IMR-90 (cell line): ENCODE results near the gene NUCB1. TPM values are rescaled to one million over a fixed set of nuclear protein-coding genes. Genes with fewer than 3 reads are reported as not detected.

Source experiments
- ATAC-seq: fragments of 200-7000 bp; cut with Tn5 transposase; 2 replicates; pipeline ENCODE4 v1.9.1; 2020; ENCODE audit warnings: low read depth, mild to moderate bottlenecking, moderate library complexity
- BruUV-seq: library from RNA; stranded (reverse); fragments of 400-500 nt; replicated peaks from 2 replicates; lab custom pipeline; 2021; lab: Mats Ljungman, UMichigan
- CTCF ChIA-PET: fragments of 300-600 bp; formaldehyde crosslinking; extraction: SDS; loops from one replicate; lab custom pipeline; 2021; ENCODE audit warnings: antibody characterized with exemption; lab: Yijun Ruan, JAX
- POLR2A ChIA-PET: fragments of 300-600 bp; sonication (Branson Sonifier 250); formaldehyde crosslinking; loops from one replicate; lab custom pipeline; 2022; ENCODE audit warnings: antibody characterized with exemption; ENCODE audit not compliant: unreplicated experiment; lab: Charles Lee
- DNase-seq: peaks from one replicate; pipeline ENCODE4 v3.0.0; 2013
- H2AFZ ChIP-seq: replicated peaks from 2 replicates; pipeline ENCODE3; 2013; ENCODE audit warnings: low read length, mild to moderate bottlenecking; ENCODE audit not compliant: poor library complexity
- H2AK5ac ChIP-seq: 2 replicates; pipeline ENCODE4 v1.6.1; 2013; ENCODE audit warnings: low read depth, low read length, inconsistent platforms
- H2AK9ac ChIP-seq: replicated peaks from 2 replicates; pipeline ENCODE3; 2013; ENCODE audit warnings: mild to moderate bottlenecking, low read depth, low read length, moderate library complexity; ENCODE audit not compliant: poor library complexity
- H2BK120ac ChIP-seq: 2 replicates; pipeline ENCODE4 v1.6.1; 2013; ENCODE audit warnings: low read depth, low read length, inconsistent platforms
- H2BK15ac ChIP-seq: 3 replicates; pipeline ENCODE4 v1.6.1; 2013; ENCODE audit warnings: low read depth, low read length, inconsistent platforms
- H2BK20ac ChIP-seq: 2 replicates; pipeline ENCODE4 v1.6.1; 2013; ENCODE audit warnings: low read depth, mild to moderate bottlenecking, inconsistent platforms, low read length, moderate library complexity
- H2BK5ac ChIP-seq: 2 replicates; pipeline ENCODE4 v1.6.1; 2013; ENCODE audit warnings: mild to moderate bottlenecking, low read depth, low read length, inconsistent platforms; ENCODE audit not compliant: poor library complexity, severe bottlenecking
- H3K14ac ChIP-seq: replicated peaks from 2 replicates; pipeline ENCODE4 v1.6.1; 2013; ENCODE audit warnings: low read depth, low read length, inconsistent platforms
- H3K18ac ChIP-seq: 2 replicates; pipeline ENCODE4 v1.6.1; 2013; ENCODE audit warnings: low read depth, low read length, control low read depth
- H3K23ac ChIP-seq: 2 replicates; pipeline ENCODE4 v1.6.1; 2013; ENCODE audit warnings: low read depth, low read length, inconsistent platforms
- H3K27ac ChIP-seq: 2 replicates; pipeline ENCODE4 v1.5.1; 2013; ENCODE audit warnings: mild to moderate bottlenecking, control low read depth, low read length; ENCODE audit not compliant: insufficient read depth
- H3K27me3 ChIP-seq: 2 replicates; pipeline ENCODE4 v1.6.1; 2013; ENCODE audit warnings: low read length; ENCODE audit not compliant: control insufficient read depth, insufficient read depth
- H3K36me3 ChIP-seq: 2 replicates; pipeline ENCODE4 v1.6.1; 2013; ENCODE audit warnings: low read length, mixed read lengths; ENCODE audit not compliant: control insufficient read depth, insufficient read depth
- H3K4ac ChIP-seq: 2 replicates; pipeline ENCODE4 v1.6.1; 2013; ENCODE audit warnings: low read depth, low read length, inconsistent platforms
- H3K4me1 ChIP-seq: 2 replicates; pipeline ENCODE4 v1.6.1; 2013; ENCODE audit warnings: low read length, mixed read lengths; ENCODE audit not compliant: control insufficient read depth, insufficient read depth
- H3K4me2 ChIP-seq: 2 replicates; pipeline ENCODE4 v1.6.1; 2013; ENCODE audit warnings: low read depth, mild to moderate bottlenecking, control low read depth, low read length, moderate library complexity
- H3K4me3 ChIP-seq: 2 replicates; pipeline ENCODE4 v1.5.1; 2013; ENCODE audit warnings: low read depth, mild to moderate bottlenecking, control low read depth, low read length, moderate library complexity; ENCODE audit not compliant: insufficient read depth
- H3K56ac ChIP-seq: 2 replicates; pipeline ENCODE4 v1.6.1; 2013; ENCODE audit warnings: low read length, inconsistent platforms; ENCODE audit not compliant: insufficient read depth; ENCODE audit errors: extremely low read depth
- H3K79me1 ChIP-seq, 2 experiments: 2 replicates each; pipeline ENCODE4 v1.6.1; 2013; ENCODE audit warnings: low read length in 2 of 2, inconsistent platforms in 1 of 2, low read depth in 1 of 2
- H3K9ac ChIP-seq: 2 replicates; pipeline ENCODE4 v1.6.1; 2013; ENCODE audit warnings: low read depth, low read length, control low read depth
- H3K9me1 ChIP-seq: 2 replicates; pipeline ENCODE4 v1.6.1; 2013; ENCODE audit warnings: low read length, inconsistent platforms; ENCODE audit not compliant: insufficient read depth
- H3K9me3 ChIP-seq: 2 replicates; pipeline ENCODE4 v1.6.1; 2013; ENCODE audit warnings: low read length; ENCODE audit not compliant: control insufficient read depth, insufficient read depth
- H4K20me1 ChIP-seq: 2 replicates; pipeline ENCODE4 v1.6.1; 2013; ENCODE audit warnings: low read length, inconsistent platforms; ENCODE audit not compliant: insufficient read depth
- H4K5ac ChIP-seq: 2 replicates; pipeline ENCODE4 v1.6.1; 2013; ENCODE audit warnings: mild to moderate bottlenecking, low read depth, low read length, control low read depth
- H4K8ac ChIP-seq, 2 experiments: 2 replicates each; pipeline ENCODE4 v1.6.1; 2013; ENCODE audit warnings: low read depth in 2 of 2, low read length in 2 of 2, control low read depth in 1 of 2, inconsistent platforms in 1 of 2
- H4K91ac ChIP-seq: 2 replicates; pipeline ENCODE4 v1.6.1; 2013; ENCODE audit warnings: low read depth, low read length, inconsistent platforms; ENCODE audit not compliant: insufficient read depth
- CTCF ChIP-seq: conservative IDR thresholded peaks from 2 replicates; pipeline ENCODE4 v1.5.1; 2012; ENCODE audit warnings: mild to moderate bottlenecking, low read depth, low read length, improper control_type of control experiment
- ELK1 ChIP-seq: fragments of 150-350 bp; IDR thresholded peaks from 2 replicates; pipeline ENCODE4 v1.6.1; 2016; ENCODE audit warnings: low read depth, mild to moderate bottlenecking, low read length, moderate library complexity, borderline replicate concordance
- MAFK ChIP-seq: IDR thresholded peaks from 2 replicates; pipeline ENCODE4 v1.6.1; 2012; ENCODE audit warnings: low read depth, low read length, improper control_type of control experiment
- MXI1 ChIP-seq: IDR thresholded peaks from 2 replicates; pipeline ENCODE4 v1.6.1; 2012; ENCODE audit warnings: low read depth, mild to moderate bottlenecking, low read length, moderate library complexity, borderline replicate concordance
- NFE2L2 ChIP-seq: fragments of 150-350 bp; IDR thresholded peaks from 2 replicates; pipeline ENCODE4 v1.6.1; 2016; ENCODE audit warnings: low read depth, mild to moderate bottlenecking, low read length
- RAD21 ChIP-seq: IDR thresholded peaks from 2 replicates; pipeline ENCODE4 v1.6.1; 2012; ENCODE audit warnings: low read length, improper control_type of control experiment
- RCOR1 ChIP-seq: IDR thresholded peaks from 2 replicates; pipeline ENCODE4 v1.6.1; 2012; ENCODE audit warnings: mild to moderate bottlenecking, low read length, improper control_type of control experiment; ENCODE audit not compliant: insufficient replicate concordance
- USF2 ChIP-seq: fragments of 150-350 bp; IDR thresholded peaks from 2 replicates; pipeline ENCODE4 v1.6.1; 2017; ENCODE audit warnings: mild to moderate bottlenecking, antibody characterized with exemption, low read length, low read depth
- WGBS, 2 experiments: methylation state at CpG; one replicate each; pipeline versions ENCODE4 v1.1.5 to v1.1.7; 2013; ENCODE audit warnings: missing lambda C conversion rate in 2 of 2; ENCODE audit not compliant: insufficient read length in 1 of 2; ENCODE audit errors: extremely low coverage in 2 of 2; 5-methylcytosine and 5-hydroxymethylcytosine counted together
- dilution Hi-C: fragments of 300-500 bp; cut with HindIII; formaldehyde crosslinking; loops from one replicate; pipeline ENCODE4 v1.14.3; 2018; ENCODE audit warnings: low sequenced_read_pairs; ENCODE audit not compliant: unreplicated experiment
- in situ Hi-C: fragments of 300-500 bp; cut with MboI; formaldehyde crosslinking; loops from 3 replicates; pipeline ENCODE4 v1.14.3; 2019; ENCODE audit warnings: low sequenced_read_pairs, inconsistent platforms, mixed read lengths
- intact Hi-C: fragments of 100-400 bp; cut with micrococcal nuclease; formaldehyde crosslinking; loops from 2 replicates; pipeline ENCODE4 v1.10.0; 2022
- polyA plus RNA-seq, 3 experiments: library from polyadenylated mRNA; depleted of rRNA; stranded (reverse); fragments of >200 nt; gene quantifications; 2 replicates each; pipeline ENCODE4 v1.2.3, GENCODE V29; 2012; ENCODE audit warnings: low replicate concordance in 1 of 3
- total RNA-seq: library from RNA; depleted of rRNA; stranded (reverse); fragments of >200 nt; gene quantifications from 2 replicates; pipeline ENCODE4 v1.2.3, GENCODE V29; 2012

NUCB1 gene
- total and polyA plus RNA-seq, 2 of the 4 experiments (the other 2 are of a cell fraction) = 37.3 to 253 TPM

GRCh38 chr19:48946463-48947257, 46.5 kb downstream of the NUCB1 start:
- no peaks in the 10 kb centered on the region for H4K20me1 ChIP-seq
- H3K9me1 ChIP-seq = no peaks in the 10 kb centered on the region
- POLR2A ChIA-PET = no interaction called here
- no peak overlapping the region for H2AFZ ChIP-seq
- ATAC-seq = no peak
- no peaks in the 10 kb centered on the region for H3K36me3 ChIP-seq
- no peak overlapping the region for H3K23ac ChIP-seq
- H4K91ac ChIP-seq = no peak overlapping the region
- BruUV-seq = no TSS peak
- H3K27me3 ChIP-seq = no peaks in the 10 kb centered on the region
- H2AK9ac ChIP-seq = no peak overlapping the region
- H4K8ac ChIP-seq = no peak overlapping the region
- H2BK20ac ChIP-seq = no peak overlapping the region
- no peak overlapping the region for H3K18ac ChIP-seq
- no peak overlapping the region for H3K4me3 ChIP-seq
- H3K14ac ChIP-seq = no peak overlapping the region
- intact Hi-C loops = no loop called here
- H3K9me3 ChIP-seq = peaks cover 5% of the 10 kb centered on the region; the same call in 1 of the 2 replicates
- H3K56ac ChIP-seq = no peak overlapping the region
- CTCF ChIA-PET = no interaction called here
- in situ Hi-C loops = no loop called here
- H2BK120ac ChIP-seq = no peak overlapping the region
- H3K4ac ChIP-seq = no peak overlapping the region
- dilution Hi-C loops = no loop called here
- H2BK5ac ChIP-seq = no peak overlapping the region
- H3K27ac ChIP-seq = no peak overlapping the region
- H2AK5ac ChIP-seq = peak overlapping the region; percentile 67; the same call in 1 of the 2 replicates
- no peak overlapping the region for H2BK15ac ChIP-seq
- no peak for DNase-seq
- no peak overlapping the region for H3K9ac ChIP-seq
- H3K4me1 ChIP-seq = no peaks in the 10 kb centered on the region
- no peak for TF ChIP-seq MAFK
- no peak for TF ChIP-seq RCOR1
- TF ChIP-seq RAD21 = no peak
- no peak for TF ChIP-seq USF2
- TF ChIP-seq ELK1 = no peak
- no peak for TF ChIP-seq CTCF
- TF ChIP-seq MXI1 = no peak
- TF ChIP-seq NFE2L2 = no peak
- 69% methylated on average over 3 of the region's 9 CpGs; no CpG with 5 or more reads in 1 of the 2 experiments for WGBS, 2 experiments
- no peak overlapping the region for H3K4me2 ChIP-seq
- no peaks in the 10 kb centered on the region for H3K79me1 ChIP-seq
- H4K5ac ChIP-seq = no peak overlapping the region
